ENCODE measurements around the gene MAGI3.

- TF ChIP-seq, protein P1, sequence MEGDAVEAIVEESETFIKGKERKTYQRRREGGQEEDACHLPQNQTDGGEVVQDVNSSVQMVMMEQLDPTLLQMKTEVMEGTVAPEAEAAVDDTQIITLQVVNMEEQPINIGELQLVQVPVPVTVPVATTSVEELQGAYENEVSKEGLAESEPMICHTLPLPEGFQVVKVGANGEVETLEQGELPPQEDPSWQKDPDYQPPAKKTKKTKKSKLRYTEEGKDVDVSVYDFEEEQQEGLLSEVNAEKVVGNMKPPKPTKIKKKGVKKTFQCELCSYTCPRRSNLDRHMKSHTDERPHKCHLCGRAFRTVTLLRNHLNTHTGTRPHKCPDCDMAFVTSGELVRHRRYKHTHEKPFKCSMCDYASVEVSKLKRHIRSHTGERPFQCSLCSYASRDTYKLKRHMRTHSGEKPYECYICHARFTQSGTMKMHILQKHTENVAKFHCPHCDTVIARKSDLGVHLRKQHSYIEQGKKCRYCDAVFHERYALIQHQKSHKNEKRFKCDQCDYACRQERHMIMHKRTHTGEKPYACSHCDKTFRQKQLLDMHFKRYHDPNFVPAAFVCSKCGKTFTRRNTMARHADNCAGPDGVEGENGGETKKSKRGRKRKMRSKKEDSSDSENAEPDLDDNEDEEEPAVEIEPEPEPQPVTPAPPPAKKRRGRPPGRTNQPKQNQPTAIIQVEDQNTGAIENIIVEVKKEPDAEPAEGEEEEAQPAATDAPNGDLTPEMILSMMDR (IDR thresholded peaks at IDR 0.05) = no peak
- TF ChIP-seq USF2 (IDR thresholded peaks at IDR 0.05) = no peak
These were observed 142.7 kb downstream of the MAGI3 start for GRCh38 chr1:113533061-113533460.

All from A549 (cell line).